ENCODE results near the gene RFX8.
A peak's percentile ranks its signal among the peaks of the same experiment; 100 is the strongest.
"Not testable (repeated sequence)": the region's sequence is repeated elsewhere in the genome, so short reads cannot be mapped to it uniquely, and the experiment has no call there.

RFX8 gene

DNA sequence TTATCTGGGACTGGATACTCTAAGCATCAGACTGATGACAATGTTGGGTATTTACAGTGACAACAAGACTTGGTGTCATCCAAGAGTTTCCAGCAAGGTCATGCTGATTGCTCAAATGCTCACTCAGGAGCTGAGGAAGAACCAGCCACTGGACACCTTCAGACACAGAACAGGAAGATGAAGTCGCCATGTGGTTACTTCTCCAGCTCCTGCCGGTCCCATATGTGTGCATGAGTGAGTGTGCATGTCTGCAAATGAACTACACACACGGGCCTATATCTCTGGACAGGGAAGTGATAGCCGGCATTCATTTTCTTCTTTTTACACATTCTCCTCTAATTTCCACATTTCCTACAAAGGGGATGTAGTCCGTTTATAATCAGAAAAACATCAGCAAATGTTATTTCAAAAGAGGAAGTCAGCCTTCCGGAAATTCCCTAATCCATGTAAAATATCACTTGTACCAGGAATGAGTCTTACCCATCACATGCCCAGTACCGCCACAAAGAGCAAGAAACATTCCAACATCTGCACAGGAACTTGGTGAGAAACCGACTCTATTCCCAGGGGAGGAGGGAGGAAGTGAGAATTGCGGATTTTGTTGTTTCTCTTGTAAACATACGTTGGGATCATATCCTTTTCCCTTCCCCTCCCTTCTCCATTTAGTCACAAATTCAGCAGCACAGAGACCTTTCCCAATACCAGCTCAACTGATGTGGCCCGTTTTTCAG lies 10.8 kb downstream of the RFX8 start:
- TF ChIP-seq, protein P1, sequence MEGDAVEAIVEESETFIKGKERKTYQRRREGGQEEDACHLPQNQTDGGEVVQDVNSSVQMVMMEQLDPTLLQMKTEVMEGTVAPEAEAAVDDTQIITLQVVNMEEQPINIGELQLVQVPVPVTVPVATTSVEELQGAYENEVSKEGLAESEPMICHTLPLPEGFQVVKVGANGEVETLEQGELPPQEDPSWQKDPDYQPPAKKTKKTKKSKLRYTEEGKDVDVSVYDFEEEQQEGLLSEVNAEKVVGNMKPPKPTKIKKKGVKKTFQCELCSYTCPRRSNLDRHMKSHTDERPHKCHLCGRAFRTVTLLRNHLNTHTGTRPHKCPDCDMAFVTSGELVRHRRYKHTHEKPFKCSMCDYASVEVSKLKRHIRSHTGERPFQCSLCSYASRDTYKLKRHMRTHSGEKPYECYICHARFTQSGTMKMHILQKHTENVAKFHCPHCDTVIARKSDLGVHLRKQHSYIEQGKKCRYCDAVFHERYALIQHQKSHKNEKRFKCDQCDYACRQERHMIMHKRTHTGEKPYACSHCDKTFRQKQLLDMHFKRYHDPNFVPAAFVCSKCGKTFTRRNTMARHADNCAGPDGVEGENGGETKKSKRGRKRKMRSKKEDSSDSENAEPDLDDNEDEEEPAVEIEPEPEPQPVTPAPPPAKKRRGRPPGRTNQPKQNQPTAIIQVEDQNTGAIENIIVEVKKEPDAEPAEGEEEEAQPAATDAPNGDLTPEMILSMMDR (IDR thresholded peaks at IDR 0.05; ENCODE audit: low read depth, low read length), result no peak
- peak overlapping the region; percentile 20 for H3K4me3 ChIP-seq (ENCODE audit: low read depth, low read length)

DNA sequence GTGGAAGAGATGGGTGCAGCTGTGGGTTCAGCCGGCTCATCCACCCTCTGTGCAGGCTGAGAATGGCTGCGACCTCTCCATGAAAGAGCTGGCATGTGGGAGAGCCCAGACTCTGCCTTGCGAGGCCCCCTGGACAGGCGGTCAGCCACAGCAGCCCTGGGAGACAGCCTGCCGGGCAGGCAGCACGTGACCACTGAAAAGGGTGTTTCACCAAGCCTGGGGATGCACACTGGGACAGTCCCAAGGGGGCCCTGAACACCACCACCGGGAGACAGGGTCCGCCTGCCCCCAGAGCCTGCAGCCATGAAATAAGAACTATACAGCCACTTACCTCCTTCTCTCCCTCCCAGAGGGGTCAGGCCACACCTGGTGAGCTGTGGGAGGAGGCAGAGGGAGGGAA lies 11.5 kb downstream of the RFX8 start:
- no peak overlapping the region for H3K4me3 ChIP-seq (ENCODE audit: low read depth, low read length)
- TF ChIP-seq, protein P1 (IDR thresholded peaks at IDR 0.05; ENCODE audit: low read depth, low read length), result no peak

DNA sequence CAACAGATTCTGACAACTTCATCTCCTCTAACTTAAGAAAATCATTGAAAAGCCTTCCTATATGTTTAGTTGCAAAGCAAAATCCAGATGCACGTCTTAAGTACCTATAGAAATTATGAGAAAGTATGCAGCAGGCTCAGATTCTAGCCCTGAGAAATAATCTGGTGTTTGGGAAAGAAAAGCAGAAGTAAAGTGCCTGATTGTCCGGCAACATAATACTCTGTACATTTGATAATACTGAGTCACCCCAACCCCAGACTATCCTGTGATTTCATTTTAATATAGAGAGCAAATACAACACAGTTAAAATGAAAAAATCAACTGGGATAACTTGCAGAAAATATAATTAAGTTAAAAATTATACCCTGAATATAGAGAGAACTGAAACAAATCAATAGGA lies 13.5 kb downstream of the RFX8 start:
- H3K4me3 ChIP-seq (ENCODE audit: low read depth, low read length), result no peak overlapping the region
- TF ChIP-seq, protein P1 (IDR thresholded peaks at IDR 0.05; ENCODE audit: low read depth, low read length), result no peak

DNA sequence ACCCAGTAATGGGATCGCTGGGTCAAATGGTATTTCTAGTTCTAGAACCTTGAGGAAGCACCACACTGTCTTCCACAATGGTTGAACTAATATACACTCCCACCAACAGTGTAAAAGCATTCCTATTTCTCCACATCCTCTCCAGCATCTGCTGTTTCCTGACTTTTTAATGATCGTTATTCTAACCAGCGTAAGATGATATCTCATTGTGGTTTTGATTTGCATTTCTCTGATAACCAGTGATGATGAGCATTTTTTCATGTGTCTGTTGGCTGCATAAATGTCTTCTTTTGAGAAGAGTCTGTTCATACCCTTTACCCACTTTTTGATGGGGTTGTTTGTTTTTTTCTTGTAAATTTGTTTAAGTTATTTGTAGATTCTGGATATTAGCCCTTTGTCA lies 20.5 kb downstream of the RFX8 start:
- not testable (repeated sequence) for H3K4me3 ChIP-seq (ENCODE audit: low read depth, low read length)

DNA sequence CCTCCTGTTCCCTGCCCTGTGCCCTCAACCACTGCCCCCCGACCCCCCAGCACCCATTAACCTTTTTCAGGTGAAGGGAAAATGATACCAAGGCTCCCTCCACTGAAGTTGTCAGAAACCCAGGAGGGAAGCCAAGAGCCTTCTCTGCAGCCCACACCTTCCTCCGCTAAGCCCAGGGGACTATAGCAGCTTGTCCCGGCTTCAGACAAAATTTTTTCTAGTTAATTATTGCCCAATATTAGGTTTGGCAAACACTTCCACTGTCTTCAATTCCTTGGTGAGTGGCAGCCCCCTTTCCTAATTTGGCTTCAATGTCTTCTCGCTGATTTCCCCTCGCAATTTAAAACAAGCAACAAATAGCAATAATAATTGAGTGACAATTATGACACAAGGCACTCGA lies 23.9 kb downstream of the RFX8 start:
- no peak overlapping the region for H3K4me3 ChIP-seq (ENCODE audit: low read depth, low read length)
- TF ChIP-seq, protein P1 (IDR thresholded peaks at IDR 0.05; ENCODE audit: low read depth, low read length), result no peak

DNA sequence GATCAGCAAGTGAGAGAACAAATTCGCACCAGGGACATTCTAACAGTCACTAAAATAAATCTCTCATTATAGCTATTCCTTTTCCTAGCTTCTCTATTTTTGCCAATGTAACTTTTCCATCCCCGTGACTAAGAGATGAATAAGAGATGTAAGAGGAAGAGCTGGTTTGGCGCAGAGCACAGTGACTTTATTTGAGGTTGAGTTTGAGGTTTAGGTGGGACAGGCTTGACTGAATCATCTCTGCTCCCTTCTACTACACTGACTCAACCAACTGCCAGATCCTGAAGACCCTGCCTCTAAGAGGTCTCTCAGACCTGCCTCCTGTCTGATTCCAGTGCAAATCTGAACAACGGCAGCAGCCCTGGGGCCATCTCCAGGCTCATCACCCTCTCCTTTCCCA lies 28.0 kb downstream of the RFX8 start:
- TF ChIP-seq, protein P1 (IDR thresholded peaks at IDR 0.05; ENCODE audit: low read depth, low read length), result no peak
- H3K4me3 ChIP-seq (ENCODE audit: low read depth, low read length), result no peak overlapping the region

DNA sequence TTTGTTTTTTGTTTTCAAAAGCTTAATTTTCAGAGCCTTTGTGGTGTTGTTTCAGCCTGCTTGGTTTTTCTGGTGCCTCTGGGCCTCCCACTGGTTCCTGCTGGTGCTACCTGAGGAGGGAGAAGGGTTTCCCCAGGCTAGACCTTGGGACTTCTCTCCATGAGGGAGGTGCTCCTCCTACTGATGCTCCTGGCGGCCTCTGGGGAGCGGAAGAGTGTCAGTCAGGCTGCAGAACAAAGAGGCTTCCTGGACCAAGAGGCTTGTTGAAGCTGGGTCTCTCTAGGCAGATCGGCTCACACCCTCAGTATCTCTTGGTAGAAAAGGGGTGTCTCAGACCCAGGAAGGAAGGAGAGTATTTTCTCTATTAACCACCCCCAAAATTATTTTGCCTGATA lies 32.2 kb downstream of the RFX8 start:
- TF ChIP-seq, protein P1 (IDR thresholded peaks at IDR 0.05; ENCODE audit: low read depth, low read length), result no peak
- H3K4me3 ChIP-seq (ENCODE audit: low read depth, low read length), result no peak overlapping the region
